H1 (cell line): ENCODE data around the gene LIX1L. TPM values are rescaled to one million over a fixed set of nuclear protein-coding genes. Genes with fewer than 3 reads are reported as not detected.
A peak's percentile ranks its signal among the peaks of the same experiment; 100 is the strongest.

ENCODE experiments used
- CTCF ChIA-PET: fragments of 300-600 bp; sonication (Branson Sonifier 250); formaldehyde crosslinking; loops from one replicate; lab custom pipeline; 2021; ENCODE audit not compliant: partially characterized antibody; lab: Charles Lee
- POLR2A ChIA-PET: fragments of 300-600 bp; sonication (Branson Sonifier 250); formaldehyde crosslinking; loops from one replicate; lab custom pipeline; 2021; ENCODE audit warnings: inconsistent platforms; ENCODE audit not compliant: partially characterized antibody; lab: Charles Lee
- DNase-seq, 2 experiments: peaks; one replicate each; pipeline versions ENCODE4 v3.0.0 to v3.0.0-alpha.2; 2010 to 2022; ENCODE audit warnings: low spot score in 2 of 2, low read depth in 1 of 2, mixed read lengths in 1 of 2
- FAIRE-seq: peaks from 2 replicates; lab custom pipeline; 2011; peaks lifted over from hg19 to GRCh38; lab: Jason Lieb, UNC
- H2AFZ ChIP-seq: 2 replicates; pipeline ENCODE4 v1.8.1; 2012; ENCODE audit warnings: low read length, inconsistent platforms
- H2AK5ac ChIP-seq: 2 replicates; pipeline ENCODE4 v1.6.1; 2013; ENCODE audit warnings: low read depth, low read length
- H2BK120ac ChIP-seq: replicated peaks from 2 replicates; pipeline ENCODE3; 2013; ENCODE audit warnings: low read depth, low read length, inconsistent platforms
- H2BK12ac ChIP-seq: 2 replicates; pipeline ENCODE4 v1.6.1; 2013; ENCODE audit warnings: low read depth, low read length
- H2BK15ac ChIP-seq: 2 replicates; pipeline ENCODE4 v1.6.1; 2013; ENCODE audit warnings: low read length
- H2BK20ac ChIP-seq: 2 replicates; pipeline ENCODE4 v1.6.1; 2013; ENCODE audit warnings: low read length
- H2BK5ac ChIP-seq: 2 replicates; pipeline ENCODE4 v1.6.1; 2013; ENCODE audit warnings: low read depth, low read length
- H3K14ac ChIP-seq: 2 replicates; pipeline ENCODE4 v1.6.1; 2013; ENCODE audit warnings: inconsistent platforms; ENCODE audit not compliant: insufficient read length
- H3K18ac ChIP-seq: 2 replicates; pipeline ENCODE4 v1.6.1; 2013; ENCODE audit warnings: low read length; ENCODE audit errors: extremely low read depth
- H3K23ac ChIP-seq: 2 replicates; pipeline ENCODE4 v1.6.1; 2013; ENCODE audit warnings: inconsistent platforms; ENCODE audit not compliant: insufficient read length
- H3K23me2 ChIP-seq: 2 replicates; pipeline ENCODE4 v1.6.1; 2013; ENCODE audit warnings: low read depth, low read length
- H3K27ac ChIP-seq: 2 replicates; pipeline ENCODE4 v1.6.1; 2011; ENCODE audit warnings: low read depth, low read length, inconsistent platforms
- H3K27me3 ChIP-seq, 4 experiments: replicated peaks in 1 of 4; 1 replicate in 1 of 4; 2 replicates in 3 of 4; pipeline versions ENCODE4 v1.6.1 to v1.8.1; 2011 to 2013; ENCODE audit warnings: low read length in 3 of 4, mild to moderate bottlenecking in 3 of 4, inconsistent platforms in 2 of 4, mixed read lengths in 2 of 4, moderate library complexity in 1 of 4; ENCODE audit not compliant: control insufficient read depth in 3 of 4, insufficient read depth in 3 of 4; ENCODE audit errors: extremely low read depth in 1 of 4
- H3K36me3 ChIP-seq, 4 experiments: 2 replicates each; pipeline versions ENCODE4 v1.6.1 to v1.8.1; 2011 to 2013; ENCODE audit warnings: mild to moderate bottlenecking in 4 of 4, low read length in 3 of 4, moderate library complexity in 2 of 4, control low read depth in 1 of 4, inconsistent platforms in 1 of 4; ENCODE audit not compliant: insufficient read depth in 4 of 4, control insufficient read depth in 2 of 4
- H3K4ac ChIP-seq: replicated peaks from 2 replicates; pipeline ENCODE3; 2013; ENCODE audit warnings: low read length, low read depth, mixed read lengths, inconsistent platforms; ENCODE audit not compliant: insufficient read length
- H3K4me1 ChIP-seq, 4 experiments: replicated peaks in 1 of 4; 1 replicate in 1 of 4; 2 replicates in 3 of 4; pipeline versions ENCODE4 v1.6.1 to v1.8.1; 2011 to 2013; ENCODE audit warnings: low read length in 3 of 4, inconsistent platforms in 2 of 4, mixed read lengths in 1 of 4; ENCODE audit not compliant: insufficient read depth in 4 of 4, control insufficient read depth in 3 of 4
- H3K4me2 ChIP-seq, 2 experiments: 2 replicates each; pipeline versions ENCODE4 v1.6.1 to v1.8.1; 2011 to 2013; ENCODE audit warnings: low read depth in 2 of 2, low read length in 2 of 2, control low read depth in 1 of 2, inconsistent platforms in 1 of 2, mild to moderate bottlenecking in 1 of 2; ENCODE audit not compliant: insufficient read depth in 1 of 2
- H3K4me3 ChIP-seq, 4 experiments: fragments of 200-600, 300-600 bp in 1 of 4; sonication (generic), shearing (Covaris generic), sonication (Bioruptor Twin) in 1 of 4; 2 replicates each; pipeline versions ENCODE4 v1.5.1 to v1.8.1; 2011 to 2016; ENCODE audit warnings: low read length in 4 of 4, low read depth in 3 of 4, control low read depth in 2 of 4, inconsistent platforms in 2 of 4, mild to moderate bottlenecking in 2 of 4, mixed read lengths in 1 of 4, moderate library complexity in 1 of 4; ENCODE audit not compliant: insufficient read depth in 2 of 4; ENCODE audit errors: extremely low read depth in 1 of 4
- H3K56ac ChIP-seq: replicated peaks from 2 replicates; pipeline ENCODE3; 2013; ENCODE audit warnings: low read depth, mild to moderate bottlenecking, mixed read lengths, low read length, inconsistent platforms; ENCODE audit not compliant: insufficient read length
- H3K79me1 ChIP-seq: 2 replicates; pipeline ENCODE4 v1.6.1; 2013; ENCODE audit warnings: low read depth, low read length, control low read depth
- H3K79me2 ChIP-seq, 2 experiments: 2 replicates each; pipeline versions ENCODE4 v1.6.1 to v1.8.1; 2012 to 2013; ENCODE audit warnings: low read length in 2 of 2, mild to moderate bottlenecking in 2 of 2, inconsistent platforms in 1 of 2; ENCODE audit not compliant: insufficient read depth in 2 of 2, control insufficient read depth in 1 of 2
- H3K9ac ChIP-seq, 4 experiments: replicated peaks in 1 of 4; 1 replicate in 1 of 4; 2 replicates in 3 of 4; pipeline versions ENCODE4 v1.6.1 to v1.8.1; 2011 to 2013; ENCODE audit warnings: low read depth in 3 of 4, low read length in 3 of 4, control low read depth in 2 of 4, mild to moderate bottlenecking in 2 of 4, moderate library complexity in 2 of 4, inconsistent platforms in 1 of 4; ENCODE audit errors: extremely low read depth in 1 of 4
- H3K9me3 ChIP-seq, 2 experiments: 2 replicates each; pipeline versions ENCODE4 v1.6.1 to v1.8.1; 2012 to 2013; ENCODE audit warnings: mild to moderate bottlenecking in 2 of 2, moderate library complexity in 2 of 2, control low read depth in 1 of 2, inconsistent platforms in 1 of 2, low read depth in 1 of 2, low read length in 1 of 2, mixed read lengths in 1 of 2; ENCODE audit not compliant: insufficient read depth in 2 of 2
- H4K20me1 ChIP-seq, 2 experiments: replicated peaks in 1 of 2; 2 replicates each; pipeline versions ENCODE3 to v1.8.1; 2011 to 2013; ENCODE audit warnings: inconsistent platforms in 2 of 2, low read length in 2 of 2, mild to moderate bottlenecking in 1 of 2; ENCODE audit not compliant: insufficient read depth in 2 of 2, control insufficient read depth in 1 of 2
- H4K5ac ChIP-seq: 2 replicates; pipeline ENCODE4 v1.6.1; 2013; ENCODE audit warnings: low read length, low read depth, mixed read lengths, inconsistent platforms; ENCODE audit not compliant: insufficient read length
- H4K8ac ChIP-seq: 2 replicates; pipeline ENCODE4 v1.8.0; 2013; ENCODE audit warnings: mild to moderate bottlenecking, moderate library complexity, low read length, inconsistent platforms; ENCODE audit not compliant: insufficient read depth; ENCODE audit errors: extremely low read depth
- H4K91ac ChIP-seq: replicated peaks from 2 replicates; pipeline ENCODE3; 2013; ENCODE audit warnings: low read length, mixed read lengths, inconsistent platforms; ENCODE audit not compliant: insufficient read length
- CEBPB ChIP-seq: IDR thresholded peaks from 2 replicates; pipeline ENCODE4 v1.6.1; 2012; ENCODE audit warnings: low read depth, low read length
- KDM4A ChIP-seq: IDR thresholded peaks from one replicate; pipeline ENCODE4 v1.7.1; 2012; ENCODE audit warnings: low read depth, mild to moderate bottlenecking, moderate library complexity, low read length, inconsistent platforms; ENCODE audit not compliant: severe bottlenecking
- RFX5 ChIP-seq: IDR thresholded peaks from 2 replicates; pipeline ENCODE4 v1.6.1; 2011; ENCODE audit warnings: low read depth, low read length, improper control_type of control experiment, borderline replicate concordance
- TAF7 ChIP-seq: optimal IDR thresholded peaks from 2 replicates; pipeline ENCODE3; 2011; ENCODE audit warnings: low read depth, mild to moderate bottlenecking, inconsistent platforms, low read length, moderate library complexity, borderline replicate concordance
- USF2 ChIP-seq: IDR thresholded peaks from 2 replicates; pipeline ENCODE4 v1.6.1; 2011; ENCODE audit warnings: low read length, improper control_type of control experiment
- ZNF274 ChIP-seq: IDR thresholded peaks from 2 replicates; pipeline ENCODE4 v1.7.0; 2012; ENCODE audit warnings: low read length, borderline replicate concordance; ENCODE audit errors: extremely low read depth
- WGBS, 2 experiments: shearing (Covaris generic) in 1 of 2; methylation state at CpG; one replicate each; pipeline versions ENCODE4 v1.1.6 to v1.1.7; 2013 to 2015; ENCODE audit warnings: low lambda C conversion rate in 2 of 2, mixed read lengths in 2 of 2, inconsistent platforms in 1 of 2, low coverage in 1 of 2, missing lambda C conversion rate in 1 of 2; ENCODE audit not compliant: insufficient replicate concordance in 2 of 2, insufficient coverage in 1 of 2, insufficient read length in 1 of 2; ENCODE audit errors: extremely low coverage in 1 of 2, missing lambda C conversion rate in 1 of 2; 5-methylcytosine and 5-hydroxymethylcytosine counted together
- polyA plus RNA-seq, 7 experiments: library from polyadenylated mRNA; depleted of rRNA in 3 of 7; stranded (reverse) in 5 of 7; unstranded in 2 of 7; fragments of >200 nt in 5 of 7; fragments of 200-250 nt in 2 of 7; gene quantifications; 1 replicate in 5 of 7; 2 replicates in 1 of 7; 4 replicates in 1 of 7; pipeline versions ENCODE4 v1.2.1 to v1.2.3, GENCODE V29; 2011 to 2013; ENCODE audit warnings: missing spikeins in 2 of 7, mixed read lengths in 2 of 7
- total RNA-seq: library from RNA; stranded (reverse); fragmentation: NEBNext Ultra II Directional; extraction: Animal tissue kit (Norgen Biotek cat#: 25700); gene quantifications from 2 replicates; pipeline ENCODE4 v1.2.1, GENCODE V29; 2021
- TF ChIP-seq, protein P1 (sequence below), 3 experiments: IDR thresholded peaks; 1 replicate in 2 of 3; 2 replicates in 1 of 3; pipeline versions ENCODE4 v1.5.1 to v1.6.1; 2011; ENCODE audit warnings: low read length in 3 of 3, mild to moderate bottlenecking in 3 of 3, inconsistent platforms in 2 of 3, low read depth in 1 of 3, moderate library complexity in 1 of 3; ENCODE audit not compliant: insufficient read depth in 1 of 3; ENCODE audit errors: control extremely low read depth in 1 of 3

LIX1L gene
- total and polyA plus RNA-seq, 2 of the 8 experiments (the other 6 are each of a cell fraction or from before 2014, with no cell fraction given), result 2.9 to 3.7 TPM

GRCh38 chr1:145927916-145928643 is 29.7 kb downstream of the LIX1L start:
- Histone ChIP-seq H4K91ac (peak overlapping the region; percentile 22), H4K8ac (no peak overlapping the region), H3K9ac (peak overlapping the region; percentile 71 to 94 (median 86)), H3K23me2 (peaks cover 4% of the 10 kb centered on the region; the same call in 1 of the 2 replicates), H2AFZ (no peak overlapping the region), H3K23ac (no peak overlapping the region), H3K27ac (peak overlapping the region; percentile 90), H2BK20ac (no peak overlapping the region), H3K56ac (peak overlapping the region; percentile 2), H4K5ac (peak overlapping the region; percentile 24), H2BK5ac (peak overlapping the region; percentile 95), H3K36me3 (peaks cover 3 to 11% (median 8%) of the 10 kb centered on the region in 4 experiments; a peak in 6 of 8 replicates), H4K20me1 (no peaks in the 10 kb centered on the region), H3K79me2 (peaks cover 0 to 14% of the 10 kb centered on the region in 2 experiments; a peak in 2 of 4 replicates), H2BK120ac (no peak overlapping the region), H3K14ac (no peak overlapping the region), H3K4me1 (peaks cover 0 to 4% (median 2%) of the 10 kb centered on the region in 4 experiments; a peak in 4 of 7 replicates), H2AK5ac (peak overlapping the region; percentile 4; the same call in 1 of the 2 replicates), H3K4me3 (peak overlapping the region; percentile 81 to 97 (median 92)), H2BK12ac (no peak overlapping the region; the same call in 1 of the 2 replicates), H2BK15ac (no peak overlapping the region), H3K4me2 (peak overlapping the region; percentile 74 to 77), H3K79me1 (no peaks in the 10 kb centered on the region), H3K4ac (peak overlapping the region; percentile 19), H3K18ac (peak overlapping the region; percentile 51; the same call in 1 of the 2 replicates), H3K9me3 (no peaks in the 10 kb centered on the region), H3K27me3 (no peaks in the 10 kb centered on the region)
- CTCF ChIA-PET, result interaction anchor here (0.7 to 2.2 kb wide), 13 partner anchors 9 to 84 kb away, joined by 3 to 18 read pairs (median 4); partner anchors contain the start of genes ANKRD34A, ITGA10, LIX1L and PEX11B
- POLR2A ChIA-PET, result interaction anchor here (0.7 to 2.4 kb wide), 32 partner anchors 9 to 124 kb away, joined by 3 to 35 read pairs (median 5); partner anchors contain the start of genes ANKRD34A, ITGA10, LIX1L and NUDT17
- DNase-seq (no peak), FAIRE-seq (no peak)
- WGBS, 2 experiments, result 76% methylated on average over 18 of the region's 20 CpGs; no CpG with 5 or more reads in 1 of the 2 experiments
- no peak for TF ChIP-seq ZNF274
- TF ChIP-seq, protein P1, sequence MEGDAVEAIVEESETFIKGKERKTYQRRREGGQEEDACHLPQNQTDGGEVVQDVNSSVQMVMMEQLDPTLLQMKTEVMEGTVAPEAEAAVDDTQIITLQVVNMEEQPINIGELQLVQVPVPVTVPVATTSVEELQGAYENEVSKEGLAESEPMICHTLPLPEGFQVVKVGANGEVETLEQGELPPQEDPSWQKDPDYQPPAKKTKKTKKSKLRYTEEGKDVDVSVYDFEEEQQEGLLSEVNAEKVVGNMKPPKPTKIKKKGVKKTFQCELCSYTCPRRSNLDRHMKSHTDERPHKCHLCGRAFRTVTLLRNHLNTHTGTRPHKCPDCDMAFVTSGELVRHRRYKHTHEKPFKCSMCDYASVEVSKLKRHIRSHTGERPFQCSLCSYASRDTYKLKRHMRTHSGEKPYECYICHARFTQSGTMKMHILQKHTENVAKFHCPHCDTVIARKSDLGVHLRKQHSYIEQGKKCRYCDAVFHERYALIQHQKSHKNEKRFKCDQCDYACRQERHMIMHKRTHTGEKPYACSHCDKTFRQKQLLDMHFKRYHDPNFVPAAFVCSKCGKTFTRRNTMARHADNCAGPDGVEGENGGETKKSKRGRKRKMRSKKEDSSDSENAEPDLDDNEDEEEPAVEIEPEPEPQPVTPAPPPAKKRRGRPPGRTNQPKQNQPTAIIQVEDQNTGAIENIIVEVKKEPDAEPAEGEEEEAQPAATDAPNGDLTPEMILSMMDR (IDR thresholded peaks at IDR 0.05; ENCODE audit: control extremely low read depth in 1 of 3, insufficient read depth in 1 of 3, low read depth in 1 of 3, low read length in 3 of 3), result no peak
- TF ChIP-seq KDM4A, result no peak
- no peak for TF ChIP-seq CEBPB
- no peak for TF ChIP-seq TAF7
- no peak for TF ChIP-seq USF2
- TF ChIP-seq RFX5, result no peak
